8988T (cell line): ENCODE results near the gene SLC4A2.

Source experiments
- DNase-seq: peaks from one replicate; pipeline ENCODE4 v3.0.0; 2011

SLC4A2 gene

DNA sequence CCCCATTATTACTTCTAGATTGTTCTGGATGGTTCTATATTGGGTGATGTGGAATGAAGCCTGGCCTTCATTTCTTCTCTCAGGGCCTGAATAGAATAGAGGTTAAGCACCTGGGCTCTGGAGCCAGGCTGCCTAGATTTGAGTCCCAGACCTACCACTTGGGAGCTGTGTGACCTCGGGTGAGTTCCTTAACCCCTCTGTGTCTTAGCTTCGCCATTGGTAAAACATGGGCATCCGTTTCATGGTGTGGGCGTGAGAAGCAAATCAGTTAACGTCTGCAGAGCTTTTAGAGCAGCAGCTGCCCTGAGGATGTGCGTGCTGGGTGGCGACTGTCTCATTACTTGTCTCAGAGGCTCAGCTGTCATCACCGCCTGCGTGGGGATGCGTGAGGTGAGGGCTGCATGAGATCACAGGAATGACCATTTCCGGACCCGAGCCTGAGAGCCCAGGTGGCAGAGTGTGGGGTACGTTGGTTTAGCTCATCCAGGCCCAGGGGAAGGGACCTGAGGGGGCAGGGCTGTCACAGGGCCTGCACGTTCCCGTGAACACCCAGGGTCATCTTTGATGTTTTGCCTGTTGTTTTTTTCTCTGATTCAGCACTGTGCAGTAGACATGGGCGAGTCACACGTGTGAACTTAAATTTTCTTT lies 36.6 kb downstream of the SLC4A2 start:
- DNase-seq, result no peak

DNA sequence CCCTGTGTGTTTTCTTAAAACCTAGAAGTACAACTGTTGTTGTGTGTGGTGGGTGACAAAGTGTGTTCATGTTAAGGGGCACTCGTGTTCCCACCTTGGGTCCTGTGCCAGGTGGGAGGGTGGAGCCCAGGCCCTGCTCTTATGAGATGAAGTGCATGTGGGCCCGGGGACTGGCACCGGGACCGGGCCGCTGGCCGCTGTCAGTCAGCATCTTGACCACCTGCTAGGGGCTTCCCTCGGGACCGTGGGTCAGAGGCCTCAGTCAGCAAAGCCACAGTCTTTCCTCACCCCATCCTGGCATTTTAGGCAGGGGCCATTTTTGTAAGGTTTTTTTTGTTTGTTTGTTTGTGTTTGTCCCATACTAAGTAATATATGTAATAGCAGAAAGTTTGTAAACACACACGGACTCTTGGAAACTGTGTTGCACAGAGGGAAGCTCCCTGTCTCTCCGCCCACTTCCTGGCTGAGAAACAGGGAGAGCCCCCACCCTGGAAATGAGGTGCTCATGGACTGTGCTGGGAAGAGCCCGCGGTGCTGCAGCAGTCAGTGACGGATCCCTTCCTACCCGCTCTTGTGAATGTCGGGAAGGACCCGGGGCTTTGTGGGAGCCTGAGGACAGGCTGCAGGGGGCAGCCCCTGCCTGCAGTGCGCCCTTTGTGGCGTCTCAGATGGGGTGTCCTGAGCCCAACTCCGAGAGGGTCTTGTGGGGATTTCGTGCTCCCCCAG lies 40.3 kb downstream of the SLC4A2 start:
- DNase-seq, result no peak

DNA sequence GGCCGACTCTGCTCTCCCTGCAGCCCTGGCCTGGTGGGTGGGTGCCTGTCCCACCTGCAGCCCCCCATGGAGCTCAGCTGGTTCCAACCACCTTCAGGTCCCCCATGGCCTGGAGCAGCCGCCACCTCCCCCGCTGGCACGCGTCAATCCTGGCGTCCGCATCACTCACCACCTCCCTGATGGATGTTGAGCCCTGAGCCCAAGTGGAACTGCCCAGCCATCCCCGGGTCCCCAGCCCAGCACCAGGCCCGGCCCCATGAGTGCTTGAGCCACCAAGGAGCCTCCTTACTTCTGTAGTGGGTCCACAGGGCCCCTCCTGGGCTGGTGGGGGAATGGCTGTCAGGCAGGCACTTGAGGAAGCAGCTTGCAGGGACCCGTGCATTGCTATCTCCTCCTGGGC lies 41.5 kb downstream of the SLC4A2 start:
- no peak for DNase-seq

DNA sequence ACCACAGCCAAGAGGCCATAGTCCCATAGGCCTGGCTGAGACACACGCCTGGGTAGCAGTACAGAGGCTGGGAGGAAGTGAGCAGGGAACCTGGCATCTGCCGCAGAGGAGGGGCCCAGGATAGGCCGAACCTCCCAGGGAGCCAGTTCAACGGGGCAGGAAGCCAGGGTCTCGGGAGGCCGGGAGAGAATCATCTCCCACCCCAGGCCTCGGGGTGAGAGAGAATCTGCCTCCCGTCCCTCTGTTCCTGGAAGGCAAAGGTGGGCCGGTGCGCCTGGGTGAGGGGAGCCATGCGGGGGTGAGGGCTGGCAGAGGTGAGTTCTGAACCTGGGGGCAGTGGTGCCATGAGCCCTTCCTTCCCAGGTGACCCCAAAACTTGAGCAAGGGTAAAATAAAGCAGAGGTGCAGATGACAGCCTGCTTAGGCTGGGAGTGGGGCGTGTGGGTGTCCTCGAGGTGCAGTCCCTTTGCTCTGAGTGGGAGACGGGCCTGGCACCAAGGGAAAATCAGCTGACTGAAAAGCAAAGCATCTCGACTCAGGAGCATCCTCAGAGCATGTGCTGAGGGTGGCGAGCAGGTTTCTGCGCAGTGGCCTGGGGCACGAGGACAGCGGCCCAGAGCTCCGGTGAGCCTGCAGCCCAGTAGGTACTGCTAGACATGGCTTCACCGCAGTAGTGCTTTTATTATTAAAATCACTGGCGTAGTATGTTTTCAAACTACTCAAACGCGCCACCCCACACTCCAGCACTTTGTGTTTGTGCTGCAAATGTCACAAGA lies 42.4 kb downstream of the SLC4A2 start:
- no peak for DNase-seq

DNA sequence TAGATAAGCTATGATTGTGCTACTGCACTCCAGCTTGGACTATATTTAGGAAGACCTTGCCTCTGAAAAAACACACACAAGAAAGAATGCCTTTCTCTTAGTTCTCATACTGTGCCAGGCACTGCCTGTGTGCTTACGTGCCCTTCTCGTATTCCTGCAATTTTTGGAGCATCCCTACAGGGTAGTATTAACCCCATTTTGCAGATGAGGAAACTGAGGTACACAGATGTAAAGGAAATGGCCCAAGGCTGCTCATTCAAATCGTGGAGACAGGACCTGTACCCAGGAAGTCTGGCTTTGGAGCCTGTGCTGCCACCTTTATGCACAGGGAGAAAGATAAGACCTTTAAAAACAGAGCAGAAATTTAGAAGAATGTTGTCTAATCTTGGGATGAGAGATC lies 43.6 kb downstream of the SLC4A2 start:
- no peak for DNase-seq

DNA sequence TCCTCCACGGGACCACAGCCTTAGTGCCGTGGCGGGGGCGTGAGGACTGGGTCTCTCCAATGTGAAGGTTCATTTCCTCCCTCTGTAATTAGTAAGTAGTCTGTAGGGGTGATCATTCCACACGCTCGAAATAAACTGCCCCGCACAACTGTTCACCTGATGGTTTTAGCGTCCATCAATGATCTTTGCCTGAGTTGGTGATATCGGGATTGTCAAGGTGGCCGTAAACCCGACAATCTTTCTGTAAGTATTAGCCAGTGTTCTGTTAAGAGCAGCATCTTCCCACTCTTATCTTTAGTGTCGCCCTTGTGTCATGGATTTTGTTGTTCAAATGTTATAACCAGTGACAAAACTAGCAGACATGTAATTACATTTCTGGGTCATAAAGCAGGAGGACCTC lies 44.6 kb downstream of the SLC4A2 start:
- DNase-seq, result no peak

DNA sequence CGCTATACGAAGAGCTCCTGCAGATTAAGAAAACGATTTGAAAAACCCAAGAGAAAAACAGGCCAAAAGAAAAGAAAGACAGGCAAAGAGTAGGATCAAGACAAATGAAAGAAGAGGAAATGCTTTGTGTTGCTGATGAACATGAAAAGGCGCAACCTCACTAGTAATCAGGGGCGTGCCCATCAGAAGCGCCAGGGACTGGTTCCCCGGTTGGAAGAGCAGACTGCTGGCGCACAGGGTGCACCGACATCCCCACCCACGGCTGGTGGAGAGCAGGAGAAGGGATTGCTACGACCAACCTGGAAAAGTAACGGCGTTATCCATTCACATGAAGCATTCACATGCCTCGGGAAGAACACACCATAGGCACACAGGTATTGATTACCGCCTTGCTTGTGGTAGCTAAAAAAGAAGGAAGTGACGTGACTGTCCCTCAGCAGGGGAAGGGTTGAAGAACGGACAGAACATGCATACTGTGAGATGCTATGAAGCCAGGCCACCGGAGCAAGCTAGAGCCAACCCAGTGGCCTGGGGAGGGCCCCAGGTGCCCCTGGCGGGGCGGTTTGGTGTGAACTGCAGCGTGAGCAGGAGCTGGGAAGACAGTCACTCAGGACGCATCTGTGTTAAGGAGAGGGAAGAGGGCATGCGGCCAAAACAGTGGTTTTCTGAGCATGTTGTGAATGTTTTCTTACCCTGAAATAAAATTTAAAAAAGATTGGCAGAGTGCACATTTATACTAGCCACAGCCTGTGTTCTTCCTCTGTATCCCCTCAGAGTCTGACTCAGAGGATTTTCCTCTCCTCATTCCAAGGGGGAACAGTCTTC lies 45.2 kb downstream of the SLC4A2 start:
- no peak for DNase-seq

DNA sequence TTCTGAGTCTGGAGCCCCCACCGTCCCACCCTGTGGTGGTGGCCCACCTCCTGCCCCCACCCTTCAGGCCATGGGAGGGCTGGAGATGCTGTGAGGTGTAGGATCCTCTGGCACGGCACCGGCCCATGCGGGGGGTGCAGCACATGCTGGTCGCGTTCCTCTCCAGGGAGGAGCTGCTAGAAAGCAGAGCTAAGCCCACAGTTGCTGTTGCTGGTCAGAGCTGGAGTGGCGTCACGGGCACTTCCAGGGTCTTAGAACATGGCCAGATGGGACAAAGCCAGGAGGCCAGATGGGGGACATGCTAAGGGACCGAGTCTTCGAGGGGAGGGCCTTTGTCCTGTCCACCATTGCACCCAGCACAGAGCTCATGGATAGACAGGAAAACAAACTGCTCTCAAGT lies 48.5 kb downstream of the SLC4A2 start:
- no peak for DNase-seq

DNA sequence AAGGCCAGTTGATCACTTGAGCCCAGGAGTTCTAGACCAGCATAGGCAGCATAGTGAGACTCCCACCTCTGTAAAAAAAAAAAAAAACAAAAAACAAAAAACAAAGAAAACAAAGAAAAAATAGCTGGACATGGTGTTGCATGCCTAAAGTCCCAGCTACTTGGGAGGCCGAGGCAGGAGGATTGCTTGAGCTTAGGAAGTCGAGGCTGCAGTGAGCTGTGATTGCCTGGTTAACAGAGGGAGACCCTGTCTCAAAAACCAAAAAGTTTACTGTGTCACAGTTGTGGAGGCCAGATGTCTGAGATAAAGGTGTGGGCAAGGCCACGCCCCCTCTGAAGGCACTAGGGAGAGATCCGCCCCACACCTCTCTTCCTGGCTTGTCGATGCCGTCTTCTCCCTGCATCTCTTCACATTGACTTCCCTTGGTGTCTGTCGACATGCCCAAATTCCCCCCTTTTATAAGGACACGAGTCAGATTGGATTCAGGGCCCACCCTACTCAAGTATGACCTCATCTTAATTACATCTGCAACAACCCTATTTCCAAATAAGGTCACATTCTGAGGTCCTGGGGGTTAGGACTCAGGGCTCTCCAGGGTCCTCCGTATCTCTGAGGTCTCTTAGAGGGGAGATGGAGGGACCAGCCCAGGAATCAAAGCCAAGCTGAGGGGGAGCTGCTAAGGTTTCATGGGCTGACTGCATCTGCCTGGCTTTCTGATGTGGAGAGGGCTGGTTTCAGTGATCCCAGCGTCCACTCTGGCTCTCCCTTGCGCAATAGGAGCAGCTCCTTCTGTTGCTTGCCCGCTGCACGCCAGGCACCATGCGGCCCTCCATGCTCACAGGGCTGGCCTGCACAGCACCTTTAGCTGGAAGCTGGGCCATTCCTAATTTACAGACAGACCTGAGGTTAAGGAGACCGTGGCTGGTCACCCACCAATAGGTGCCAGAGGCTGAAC lies 50.0 kb downstream of the SLC4A2 start:
- DNase-seq, result no peak

DNA sequence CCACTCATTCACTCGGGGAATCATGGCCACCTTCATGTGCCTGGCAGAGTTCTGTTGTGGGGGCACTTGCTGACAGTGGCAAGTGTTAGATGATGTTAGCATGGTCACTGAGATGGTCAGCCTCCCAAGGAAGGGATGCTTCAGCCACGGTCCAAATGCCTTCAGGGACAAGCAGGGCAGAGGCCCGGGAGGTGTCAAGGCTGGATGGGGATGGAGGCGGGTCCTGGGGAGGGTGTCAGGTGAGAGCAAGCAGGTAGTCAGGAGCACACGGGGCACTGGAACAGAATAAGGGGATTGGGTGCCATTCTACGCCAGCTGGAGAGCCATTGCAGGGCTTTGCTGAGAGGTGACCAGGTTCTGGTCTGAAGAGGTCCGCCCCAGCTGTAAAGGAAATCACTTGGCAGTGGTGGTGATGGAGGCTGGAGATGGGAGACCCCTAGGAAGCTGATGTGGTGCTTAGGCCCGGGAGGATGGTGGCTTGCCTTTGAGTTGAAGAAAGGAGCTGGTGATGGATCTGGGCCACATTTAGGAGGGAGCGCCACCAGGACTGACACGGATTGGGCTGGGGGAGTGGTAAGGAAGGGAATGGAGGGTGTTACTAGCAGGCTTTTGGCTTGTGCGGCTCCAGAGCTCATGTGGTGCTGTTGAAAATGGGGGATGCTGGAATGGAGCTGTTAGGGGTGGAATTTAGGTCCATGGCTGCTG lies 51.0 kb downstream of the SLC4A2 start:
- no peak for DNase-seq

DNA sequence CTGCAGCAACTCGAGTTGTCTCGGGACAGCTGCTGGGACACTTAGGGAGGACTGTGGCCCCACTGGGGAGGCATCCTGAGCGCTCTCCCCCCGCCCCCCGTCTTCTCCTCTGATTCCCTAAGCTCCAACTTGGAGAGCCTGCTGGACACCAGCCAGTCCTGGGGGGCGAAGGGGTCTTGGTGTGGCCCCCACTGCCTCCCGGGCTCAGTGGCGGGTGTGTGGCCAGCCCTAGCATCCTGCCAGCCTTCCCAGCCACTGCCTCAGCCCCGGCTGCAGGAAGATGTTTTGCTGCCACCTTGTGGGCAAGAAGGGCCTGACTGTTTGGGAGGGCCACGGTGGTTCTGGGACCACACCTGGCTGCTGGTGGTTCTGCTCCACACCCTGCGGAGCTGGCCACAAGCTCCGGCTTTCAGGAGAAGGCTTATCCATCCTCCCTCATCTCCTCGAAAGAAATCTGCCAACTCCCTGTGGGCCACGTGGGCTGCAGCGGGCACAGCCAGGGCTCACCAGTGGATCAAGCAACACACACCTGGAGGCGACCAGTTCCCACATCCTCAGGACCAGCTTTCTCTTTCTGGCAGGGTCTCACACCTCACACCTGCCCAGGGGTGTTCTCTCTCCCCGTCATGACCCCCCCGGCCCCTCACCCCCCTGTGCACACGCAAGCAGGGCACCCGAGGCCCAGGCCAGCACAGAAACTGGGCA lies 51.7 kb downstream of the SLC4A2 start:
- DNase-seq, result peak; percentile 93

DNA sequence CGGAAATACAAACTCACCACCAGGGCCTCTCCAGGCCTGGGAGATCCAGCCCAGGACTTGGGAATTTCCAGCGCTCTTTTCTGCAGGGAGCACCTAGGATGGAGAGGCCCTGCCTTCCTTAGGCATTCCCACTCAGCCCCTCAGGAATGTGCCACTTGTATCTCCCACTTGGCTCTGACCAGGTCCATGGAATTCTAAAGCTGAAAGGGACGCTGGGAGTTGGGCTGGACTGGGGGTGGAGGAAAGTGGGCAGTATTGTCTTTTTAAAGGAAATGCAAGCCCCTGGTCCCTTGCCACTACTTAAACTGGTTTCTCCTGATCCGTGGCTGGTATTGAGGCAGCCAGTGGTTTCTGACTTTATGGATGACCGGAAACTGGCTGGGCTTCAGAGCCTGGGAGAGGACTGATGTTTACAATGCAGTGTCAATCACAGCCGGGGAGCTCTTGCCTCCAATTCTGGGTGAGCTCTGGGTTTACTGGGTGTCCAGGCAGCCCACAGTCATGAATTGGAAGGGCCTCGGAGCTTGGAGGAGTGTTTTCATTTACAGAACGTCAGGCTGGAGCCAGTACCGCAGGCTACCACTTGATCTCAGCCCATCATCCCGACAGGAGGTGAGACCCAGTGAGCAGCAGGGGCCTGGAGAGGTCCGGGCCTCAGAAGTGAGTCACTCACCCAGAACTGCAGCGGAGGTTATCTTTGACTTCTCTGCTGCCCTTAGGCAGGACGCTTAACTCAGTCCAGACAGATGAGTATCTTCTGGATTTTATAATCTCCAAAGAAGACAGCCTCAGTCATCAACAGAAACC lies 54.2 kb downstream of the SLC4A2 start:
- peak; percentile 93 for DNase-seq

DNA sequence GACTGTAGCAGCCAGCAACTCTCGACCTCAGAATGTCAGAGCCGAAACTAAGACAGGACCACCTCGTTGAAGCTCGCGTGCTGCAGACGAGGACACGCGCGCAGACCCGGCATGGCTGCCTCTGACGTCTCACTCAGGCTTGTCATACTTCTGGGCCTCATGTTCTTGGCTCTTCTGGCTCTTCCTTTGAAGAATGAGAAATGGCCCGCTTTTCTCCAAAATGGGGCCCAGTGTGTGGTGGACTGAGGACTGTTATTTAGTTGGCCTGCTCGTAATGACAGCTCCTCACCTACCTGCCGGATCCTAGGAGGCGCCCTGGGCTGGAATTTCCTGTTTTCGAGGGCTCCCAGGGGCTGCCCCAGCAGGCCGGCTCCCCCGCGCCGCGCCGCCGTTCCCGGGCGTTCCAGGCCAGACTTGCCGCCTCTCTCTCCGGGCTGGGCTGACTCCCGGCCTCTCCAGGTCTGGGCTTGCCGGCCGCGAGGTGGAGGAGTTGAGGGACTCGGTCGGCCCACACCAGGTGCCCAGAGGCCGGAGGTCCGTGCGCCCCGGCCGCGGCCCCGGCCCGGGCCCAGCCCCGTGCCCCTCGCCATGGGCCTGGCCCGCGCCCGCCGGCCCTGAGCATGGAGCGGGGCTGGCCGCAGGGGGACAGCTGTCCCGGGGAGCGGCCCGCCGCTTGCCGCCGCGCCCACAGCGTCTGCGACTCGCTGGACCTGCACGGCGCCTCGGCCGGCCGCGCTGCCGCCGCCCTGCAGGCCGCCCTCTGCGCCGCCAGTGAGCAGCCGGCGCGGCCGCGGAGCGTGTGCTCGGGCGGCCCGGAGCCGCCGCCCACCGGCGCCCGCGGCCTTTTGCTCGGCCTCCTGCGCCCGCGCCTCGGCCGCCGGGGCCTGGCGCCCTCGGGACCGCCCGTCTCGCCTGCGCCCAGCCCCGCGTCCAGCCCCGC lies 55.0 kb downstream of the SLC4A2 start:
- no peak for DNase-seq

DNA sequence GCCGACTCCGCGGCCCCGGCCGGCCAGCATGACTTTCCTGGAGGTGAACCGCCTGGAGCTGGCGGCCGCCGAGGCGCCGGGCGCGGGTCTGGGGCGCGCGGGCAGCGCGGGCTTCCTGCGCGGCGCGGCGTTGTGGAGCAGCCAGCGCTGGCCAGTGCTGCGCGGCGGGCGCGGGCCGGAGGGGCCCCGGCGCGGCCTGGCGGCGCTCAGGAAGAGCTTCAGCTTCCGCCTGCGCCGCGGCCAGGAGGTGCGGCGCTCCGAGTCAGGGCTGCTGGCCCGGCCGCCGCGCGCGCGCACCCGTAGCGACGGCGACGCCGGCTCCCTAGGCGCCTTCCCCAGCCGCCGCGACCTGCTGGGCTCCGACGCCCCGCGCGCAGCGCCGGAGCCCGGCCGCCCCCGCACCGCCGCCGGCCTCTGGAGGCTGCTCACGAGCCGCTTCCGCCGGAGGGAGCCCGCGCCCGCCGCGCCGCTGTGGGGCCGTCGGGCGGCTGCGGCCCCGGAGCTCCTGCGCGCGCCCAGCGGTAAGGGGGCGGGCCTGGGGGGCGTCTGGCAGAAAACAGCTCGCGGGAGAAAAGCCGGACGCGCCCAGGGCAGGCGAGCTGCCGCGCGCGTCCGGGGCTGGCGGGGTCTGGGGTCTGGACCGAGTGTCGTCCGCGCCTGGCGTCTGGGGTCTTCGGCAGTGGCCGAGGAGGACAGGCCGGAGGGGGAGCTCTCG lies 55.9 kb downstream of the SLC4A2 start:
- no peak for DNase-seq

DNA sequence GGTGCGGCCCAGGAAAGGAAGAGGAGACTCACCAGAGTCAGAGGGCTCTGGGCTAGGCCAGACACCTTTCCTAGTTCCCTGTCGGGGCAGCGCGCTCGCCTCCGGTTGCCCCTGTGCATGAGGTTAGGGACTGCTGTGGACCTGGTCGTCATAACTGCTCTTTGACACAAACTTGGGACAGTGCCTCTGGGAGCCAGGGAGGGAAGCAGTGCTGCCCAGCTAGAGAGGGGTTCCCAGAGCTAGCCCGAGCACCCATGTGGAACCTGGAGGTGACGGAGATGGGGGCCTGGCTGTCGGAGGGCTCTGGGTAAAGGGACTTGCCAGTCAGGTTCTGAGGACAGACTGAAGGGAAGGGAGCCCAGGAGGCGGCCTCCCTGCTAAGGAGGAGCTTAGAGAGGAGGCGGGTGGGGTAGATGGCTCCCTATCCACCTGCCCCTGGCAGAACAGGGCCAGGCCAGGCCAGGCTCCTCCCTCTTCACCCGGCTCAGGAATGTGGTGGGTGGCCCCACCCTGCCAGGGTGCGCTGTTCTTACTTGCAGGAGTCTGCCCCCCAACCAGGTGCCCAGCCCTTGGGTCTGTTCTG lies 56.5 kb downstream of the SLC4A2 start:
- peak; percentile 92 for DNase-seq

DNA sequence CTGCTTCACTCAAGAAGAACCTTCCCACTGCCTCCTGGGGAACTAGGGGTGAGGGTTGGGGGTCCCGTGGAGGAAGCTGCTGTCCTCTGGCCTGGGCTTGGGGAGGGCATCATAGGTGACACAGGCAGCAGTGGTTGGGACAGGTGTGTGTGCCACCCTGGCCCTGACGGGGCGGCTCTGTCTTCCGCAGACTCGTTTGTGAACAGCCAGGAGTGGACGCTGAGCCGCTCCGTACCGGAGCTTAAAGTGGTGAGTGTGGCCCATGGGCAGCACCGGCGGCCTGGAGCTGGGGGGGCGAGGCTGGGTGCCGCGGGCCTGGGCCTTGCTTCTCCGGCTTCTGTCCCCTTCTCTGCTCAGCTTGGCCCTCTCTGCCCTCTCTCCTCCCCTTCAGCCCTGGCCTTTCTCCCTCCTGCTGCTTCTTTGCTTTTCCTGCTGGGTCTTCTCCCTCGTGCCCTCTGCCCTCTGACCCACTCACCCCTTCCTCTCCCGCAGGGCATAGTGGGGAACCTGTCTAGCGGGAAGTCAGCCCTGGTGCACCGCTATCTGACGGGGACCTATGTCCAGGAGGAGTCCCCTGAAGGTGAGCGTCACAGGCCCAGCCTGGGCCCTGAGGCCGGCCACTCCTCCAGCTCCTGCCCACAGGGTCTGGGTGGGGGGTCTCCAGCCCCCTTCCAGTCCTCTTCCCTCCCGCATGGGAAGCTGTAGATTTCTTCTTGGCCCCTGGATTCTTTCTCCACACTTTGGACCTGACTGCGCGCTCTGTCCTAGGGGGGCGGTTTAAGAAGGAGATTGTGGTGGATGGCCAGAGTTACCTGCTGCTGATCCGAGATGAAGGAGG lies 57.4 kb downstream of the SLC4A2 start:
- no peak for DNase-seq

DNA sequence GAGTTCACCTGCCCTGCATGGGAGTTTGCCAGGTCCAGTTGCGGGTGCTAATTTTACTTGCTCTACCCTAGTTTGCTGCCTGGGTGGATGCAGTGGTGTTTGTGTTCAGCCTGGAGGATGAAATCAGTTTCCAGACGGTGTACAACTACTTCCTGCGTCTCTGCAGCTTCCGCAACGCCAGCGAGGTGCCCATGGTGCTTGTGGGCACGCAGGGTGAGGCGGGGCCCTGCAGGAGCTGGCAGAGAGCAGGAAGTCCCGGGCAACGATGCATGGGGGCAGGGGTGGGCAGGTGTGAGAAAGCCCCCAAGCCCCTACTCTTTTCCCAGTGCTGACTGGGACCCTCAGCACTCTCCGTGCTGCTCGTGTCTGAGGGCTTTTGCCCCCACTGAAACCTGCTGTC lies 58.2 kb downstream of the SLC4A2 start:
- DNase-seq, result no peak
